ENCODE measurements around the gene ILRUN.
"Not testable (repeated sequence)": the region's sequence is repeated elsewhere in the genome, so short reads cannot be mapped to it uniquely, and the experiment has no call there.

The ILRUN gene

DNA sequence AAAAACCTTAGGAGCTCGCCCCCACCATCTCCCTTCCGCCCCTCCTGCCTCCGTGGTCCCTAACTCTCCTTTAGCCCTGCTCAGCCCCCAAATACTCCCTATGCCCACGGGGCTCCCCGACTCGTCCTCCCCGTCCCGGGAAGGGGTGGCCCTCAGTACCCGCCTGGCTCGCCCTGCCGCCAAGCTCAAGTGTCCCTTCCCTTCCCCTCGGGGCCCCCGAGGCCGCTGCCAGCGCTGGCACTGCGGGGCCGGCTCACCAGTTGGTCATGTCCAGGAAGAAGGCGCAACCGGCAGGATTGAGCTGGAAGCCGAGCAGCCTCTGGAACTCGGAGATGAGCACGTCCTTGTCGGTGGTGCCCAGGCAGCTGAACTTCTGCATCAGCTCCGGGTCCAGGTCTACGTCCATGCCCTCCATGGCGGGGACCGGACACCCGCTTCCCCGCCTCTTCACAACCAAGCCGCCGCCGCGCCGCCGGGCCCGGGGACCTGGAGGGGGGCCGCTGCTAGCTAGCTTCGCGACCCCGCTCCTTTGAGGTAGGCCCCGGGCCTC, 303 bp downstream of the ILRUN start:
- no peak for DNase-seq

DNA sequence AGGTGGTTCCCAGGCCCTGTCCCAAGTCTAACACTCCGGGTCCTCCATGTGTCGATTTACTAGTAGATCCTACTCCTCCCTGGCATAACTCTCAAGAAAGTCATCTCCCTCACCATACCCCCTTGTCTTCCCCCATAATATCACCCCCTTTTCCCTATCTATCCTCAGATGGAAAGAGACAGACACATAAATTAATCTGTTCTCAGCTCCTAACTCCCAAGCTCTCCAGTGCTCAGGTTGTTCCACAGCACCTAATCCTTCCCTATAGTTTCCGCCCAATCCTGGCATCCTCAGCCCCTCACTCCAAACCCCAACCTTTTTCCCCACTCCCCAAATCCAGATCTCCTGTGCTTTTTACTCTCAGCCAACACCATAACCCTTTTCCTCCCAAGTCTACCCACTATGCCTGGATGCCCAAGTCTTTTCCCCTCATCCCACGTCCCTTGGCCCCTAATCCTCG, 808 bp downstream of the ILRUN start:
- DNase-seq, result no peak

DNA sequence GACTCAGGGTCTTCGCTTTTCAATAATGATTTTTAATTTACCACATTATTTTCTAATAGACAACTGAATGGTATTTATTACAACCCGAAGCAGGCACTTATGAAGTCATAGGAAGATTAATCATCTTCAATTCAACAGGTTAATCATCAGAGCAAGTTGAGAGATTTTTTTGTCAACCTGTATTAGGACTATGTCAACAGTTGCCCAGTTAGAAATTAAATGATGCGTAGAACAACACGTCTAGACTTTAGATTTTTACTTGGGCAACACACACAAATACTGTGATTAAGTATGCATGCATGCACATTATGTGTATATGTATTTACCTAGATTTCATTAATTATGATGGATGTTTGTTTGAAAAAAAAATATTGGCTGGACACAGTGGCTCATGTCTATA, 4.3 kb downstream of the ILRUN start:
- DNase-seq, result no peak

DNA sequence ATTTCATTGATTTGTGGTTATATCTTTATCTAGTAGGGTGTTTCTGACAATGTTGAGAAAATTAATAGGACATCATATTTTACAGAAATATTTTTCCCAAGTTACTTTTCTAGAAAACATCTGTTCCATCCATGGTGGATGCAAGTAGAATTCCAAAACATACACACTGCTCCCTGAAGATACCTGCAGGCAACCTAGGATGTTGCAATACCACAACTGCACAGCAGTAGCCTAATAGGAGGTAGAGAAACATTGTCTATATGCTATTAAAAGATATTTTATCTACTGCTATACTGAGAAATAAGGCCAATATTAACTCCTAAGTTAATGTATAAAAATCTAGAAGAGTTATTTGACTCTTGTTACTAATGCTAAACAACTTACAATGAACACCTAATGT, 6.8 kb downstream of the ILRUN start:
- no peak for DNase-seq

DNA sequence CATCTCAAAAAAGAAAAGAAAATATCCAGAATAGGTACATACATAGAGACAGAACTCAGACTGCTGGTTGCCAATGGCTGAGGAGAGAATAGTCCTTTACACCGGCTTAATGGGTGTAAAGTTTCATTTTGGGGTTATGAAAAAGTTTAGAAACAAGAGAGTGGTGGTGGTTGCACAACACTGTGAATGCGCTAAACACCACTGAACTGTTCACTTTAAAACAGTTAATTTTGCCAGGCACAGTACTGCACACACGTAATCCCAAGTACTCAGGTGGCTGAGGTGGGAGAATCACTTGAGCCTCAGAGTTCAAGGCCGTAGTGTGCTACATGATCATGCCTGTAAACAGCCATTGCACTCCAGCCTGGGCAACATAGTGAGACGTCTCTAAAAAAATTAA, 7.6 kb downstream of the ILRUN start:
- no peak for DNase-seq

DNA sequence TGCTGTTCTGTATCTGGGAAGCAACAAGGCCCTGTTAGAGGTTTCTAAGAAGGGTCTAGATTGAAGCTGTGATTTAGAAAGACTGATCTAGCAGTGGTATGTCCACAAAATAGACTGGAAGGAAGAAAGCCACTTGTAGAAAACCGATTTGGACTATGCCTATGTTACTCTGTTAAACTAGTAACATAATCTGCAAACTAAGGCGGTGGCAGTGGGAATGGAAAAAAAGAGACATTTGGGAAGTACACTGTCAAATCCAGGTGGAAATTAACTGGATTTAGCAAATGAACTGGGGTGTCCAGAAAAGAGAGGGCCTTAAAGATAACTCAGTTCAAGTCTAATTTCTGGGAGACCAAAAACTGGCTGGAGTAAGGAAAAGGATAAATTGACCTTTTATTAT, 11.6 kb downstream of the ILRUN start:
- DNase-seq, result no peak

DNA sequence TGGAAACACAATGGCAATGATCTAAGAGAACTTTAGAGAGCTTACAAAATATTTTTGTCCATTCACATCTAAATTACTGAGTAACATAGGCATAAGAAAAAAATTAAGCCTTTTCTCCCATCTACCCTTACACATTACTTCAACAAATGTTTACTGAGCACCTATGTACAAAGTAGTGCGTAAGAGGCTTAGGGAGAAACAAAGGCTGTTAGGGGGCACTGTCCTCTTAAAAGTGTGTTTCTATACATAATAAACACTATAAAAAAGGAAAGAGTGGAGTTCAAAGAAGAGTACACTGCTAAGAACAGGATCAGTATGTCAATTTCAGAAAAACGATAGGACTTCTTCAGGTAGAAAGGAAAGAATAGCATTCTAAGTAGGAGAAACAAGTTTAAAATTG, 12.2 kb downstream of the ILRUN start:
- no peak for DNase-seq

DNA sequence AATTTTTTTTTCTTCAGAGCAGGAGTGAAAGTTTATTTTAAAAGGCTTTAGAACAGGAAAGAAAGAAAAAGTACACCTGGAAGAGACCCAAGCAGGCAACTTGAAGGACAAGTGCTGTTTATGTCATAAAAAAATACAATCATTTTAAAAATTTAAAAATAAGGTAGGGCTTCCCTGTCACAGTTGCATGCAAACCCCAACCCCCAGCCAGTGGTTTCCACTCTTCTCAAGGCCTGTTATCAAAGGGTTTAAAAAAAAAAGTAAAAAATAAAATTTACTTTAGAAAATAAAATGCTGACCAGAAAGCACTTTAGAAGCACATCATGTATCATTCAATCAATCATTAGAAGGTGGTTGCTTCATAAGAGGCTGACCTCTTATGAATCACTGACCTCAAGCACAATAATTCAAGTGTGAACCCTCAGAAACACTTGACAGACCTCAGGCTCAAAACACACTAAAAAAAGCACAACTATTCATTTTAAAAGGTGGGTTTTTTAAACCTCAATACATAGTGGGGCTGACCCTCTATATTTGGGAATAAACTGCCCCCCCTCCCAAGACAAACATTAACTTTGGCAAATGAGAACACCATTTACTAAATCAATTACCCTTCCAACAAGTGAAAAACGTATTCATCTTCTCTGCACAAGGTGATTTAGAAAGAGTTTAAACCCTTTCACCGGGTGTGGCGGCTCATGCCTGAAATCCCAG, 15.6 kb downstream of the ILRUN start:
- DNase-seq, result no peak

DNA sequence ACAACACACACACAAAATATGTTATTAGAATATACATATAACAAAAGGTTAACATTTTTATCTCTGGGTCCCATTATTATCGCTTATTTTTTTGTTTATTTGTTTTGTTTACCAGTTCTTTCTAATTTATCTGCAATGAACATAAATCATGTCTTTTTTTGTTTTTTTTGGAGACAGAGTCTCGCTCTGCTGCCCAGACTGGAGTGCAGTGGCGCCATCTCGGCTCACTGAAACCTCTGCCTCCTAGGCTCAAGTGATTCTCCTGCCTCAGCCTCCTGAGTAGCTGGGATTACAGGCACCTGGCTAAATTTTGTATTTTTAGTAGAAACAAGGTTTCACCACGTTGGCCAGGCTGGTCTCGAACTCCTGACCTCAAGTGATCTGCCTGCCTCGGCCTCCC, 16.3 kb downstream of the ILRUN start:
- DNase-seq, result not testable (repeated sequence)

DNA sequence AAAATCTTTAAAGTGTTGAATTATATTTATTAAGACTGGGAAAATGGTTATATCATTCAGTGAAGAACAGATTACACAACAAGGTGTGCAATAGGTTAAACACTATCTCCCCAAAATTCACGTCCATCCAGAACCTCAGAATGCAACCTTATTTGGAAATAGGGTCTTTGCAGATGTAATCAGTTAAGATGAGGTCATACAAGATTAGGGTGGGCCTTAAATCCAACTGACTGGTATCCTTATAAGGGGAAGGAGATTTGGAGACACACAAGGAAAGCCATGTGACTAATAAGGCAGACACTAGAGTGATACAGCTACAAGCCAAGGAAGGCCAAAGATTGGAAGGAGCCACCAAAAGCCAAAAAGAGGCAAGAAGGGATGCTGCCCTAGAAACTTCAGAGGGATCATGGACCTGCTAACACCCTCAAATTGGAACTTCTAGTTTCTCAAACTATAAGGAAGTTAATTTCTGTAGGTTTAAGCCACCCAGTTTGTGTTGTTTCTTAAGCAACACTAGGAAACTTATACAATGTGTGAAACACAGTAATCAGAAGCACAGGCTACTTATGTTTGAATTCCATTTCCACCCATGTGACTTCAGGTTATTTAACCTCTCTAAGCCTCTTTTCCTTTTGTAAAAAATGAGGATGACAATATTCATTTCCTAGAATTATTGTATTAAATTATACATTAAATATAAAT, 16.9 kb downstream of the ILRUN start:
- DNase-seq, result no peak

DNA sequence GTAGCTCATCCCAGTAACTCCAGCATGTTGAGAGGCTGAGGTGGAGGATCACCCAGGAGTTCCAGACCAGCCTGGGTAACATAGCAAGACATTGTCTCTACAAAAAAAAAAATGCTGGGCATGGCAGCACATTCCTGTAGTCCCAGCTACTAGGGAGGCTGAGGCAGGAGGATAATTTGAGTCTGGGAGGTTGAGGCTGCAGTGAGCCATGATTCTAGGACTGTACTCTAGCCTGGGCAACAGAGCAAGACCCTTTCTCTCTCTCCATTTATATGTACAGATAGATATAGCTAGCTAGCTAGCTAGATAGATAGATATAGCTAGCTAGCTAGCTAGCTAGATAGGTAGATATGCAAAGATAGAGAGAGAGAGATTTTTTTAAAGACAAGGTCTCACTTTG, 20.4 kb downstream of the ILRUN start:
- DNase-seq, result no peak

DNA sequence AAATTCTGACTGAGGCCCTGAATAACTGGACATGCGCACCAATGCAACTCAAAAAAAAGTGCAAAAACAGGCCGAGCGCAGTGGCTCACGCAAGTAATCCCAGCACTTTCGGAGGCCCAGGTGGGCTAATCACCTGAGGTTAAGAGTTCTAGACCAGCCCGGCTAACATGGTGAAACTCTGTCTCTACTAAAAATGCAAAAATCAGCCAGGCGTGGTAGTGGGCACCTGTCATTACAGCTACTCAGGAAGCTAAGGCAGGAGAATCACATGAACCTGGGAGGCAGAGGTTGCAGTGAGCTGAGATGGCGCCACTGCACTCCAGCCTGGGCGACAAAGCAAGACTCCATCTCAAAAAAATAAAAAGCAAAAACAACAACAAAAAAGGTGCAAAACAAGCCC, 21.6 kb downstream of the ILRUN start:
- DNase-seq, result not testable (repeated sequence)

DNA sequence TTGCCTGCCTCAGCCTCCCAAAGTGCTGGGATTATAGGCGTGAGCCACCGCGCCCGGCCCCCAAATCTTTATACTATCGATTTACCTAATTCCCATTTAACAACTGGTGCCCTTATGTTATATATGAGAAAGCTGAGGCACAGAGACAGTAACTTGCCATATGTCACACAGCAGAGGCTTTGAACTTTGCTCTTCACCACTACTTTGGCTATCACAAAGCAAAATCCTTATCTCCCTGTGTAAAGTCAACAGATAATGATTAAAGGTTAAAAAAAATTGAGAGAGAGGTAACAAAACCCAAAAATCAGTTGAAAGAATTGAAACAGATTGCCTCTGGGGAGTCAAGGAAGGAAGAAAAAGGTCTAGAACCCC, 22.3 kb downstream of the ILRUN start:
- DNase-seq, result no peak

DNA sequence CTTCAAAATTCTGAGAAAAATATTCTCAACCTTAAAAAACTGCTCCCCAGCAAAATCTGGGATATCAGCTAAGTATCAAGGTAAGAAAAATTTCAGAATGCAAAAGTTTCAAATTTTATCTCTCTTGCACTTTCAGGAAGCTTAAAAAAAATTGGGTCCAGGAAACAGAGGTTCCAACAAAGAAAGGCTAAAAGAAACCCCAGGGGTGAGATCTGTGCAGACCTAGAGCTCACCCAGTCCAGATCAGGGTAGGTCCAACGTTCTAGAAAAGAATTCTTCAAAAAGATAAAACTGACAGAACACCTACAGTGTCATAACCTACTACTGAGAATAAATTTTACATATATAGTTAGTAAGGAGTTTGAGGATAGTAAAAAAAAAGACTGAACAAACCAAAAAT, 23.5 kb downstream of the ILRUN start:
- DNase-seq, result no peak

DNA sequence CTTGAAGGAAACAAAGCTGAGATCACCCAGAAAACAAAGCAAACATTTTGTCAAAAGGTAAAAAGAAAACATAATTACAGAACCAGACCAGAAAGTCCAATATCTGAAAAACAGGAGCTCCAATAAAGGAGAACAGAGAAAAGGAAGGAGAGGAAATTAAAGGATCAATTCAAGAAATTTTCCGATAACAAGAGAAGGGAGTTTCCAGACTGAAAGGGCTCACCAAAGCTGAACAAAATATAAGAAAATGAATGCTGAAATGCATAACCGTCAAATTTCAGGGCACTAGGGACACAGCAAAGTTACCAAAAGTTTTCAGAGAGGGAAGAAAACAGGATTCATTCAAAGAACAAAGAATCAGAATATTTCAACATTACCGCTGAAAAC, 23.9 kb downstream of the ILRUN start:
- DNase-seq, result no peak

DNA sequence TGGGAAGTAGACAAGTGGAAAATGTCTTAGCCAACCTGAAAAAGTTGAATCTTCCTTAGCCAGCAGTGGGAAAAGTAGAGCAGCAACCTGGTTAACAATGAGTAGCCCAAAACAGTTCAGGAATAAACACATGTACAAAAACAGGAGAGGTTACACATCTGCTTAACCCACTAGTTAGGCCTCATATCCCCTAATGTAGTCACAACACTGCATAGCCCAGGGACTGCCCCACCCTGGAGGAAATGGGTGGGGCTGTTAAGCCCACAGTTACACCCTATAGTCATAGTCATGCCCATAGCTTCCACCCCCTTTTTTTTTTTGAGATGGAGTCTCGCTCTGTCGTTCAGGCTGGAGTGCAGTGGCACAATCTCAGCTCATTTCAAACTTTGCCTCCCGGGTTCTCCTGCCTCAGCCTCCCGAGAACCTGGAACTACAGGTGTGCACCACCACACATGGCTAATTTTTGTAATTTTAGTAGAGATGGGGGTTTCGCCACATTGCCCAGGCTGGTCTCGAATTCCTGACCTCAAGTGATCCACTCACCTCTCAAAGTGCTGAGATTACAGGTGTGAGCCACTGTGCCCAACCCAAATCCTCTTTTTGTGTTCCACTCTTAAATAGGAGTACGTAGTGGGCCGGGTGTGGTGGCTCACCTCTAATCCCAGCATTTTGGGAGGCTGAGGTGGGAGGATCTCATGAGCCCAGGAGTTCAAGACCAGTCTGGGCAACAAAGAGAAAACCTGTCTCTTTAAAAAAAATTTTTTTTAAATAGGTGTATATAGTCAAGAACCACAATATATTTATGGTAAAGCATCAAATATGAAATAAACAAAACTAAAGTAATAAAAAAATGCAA, 24.5 kb downstream of the ILRUN start:
- no peak for DNase-seq

DNA sequence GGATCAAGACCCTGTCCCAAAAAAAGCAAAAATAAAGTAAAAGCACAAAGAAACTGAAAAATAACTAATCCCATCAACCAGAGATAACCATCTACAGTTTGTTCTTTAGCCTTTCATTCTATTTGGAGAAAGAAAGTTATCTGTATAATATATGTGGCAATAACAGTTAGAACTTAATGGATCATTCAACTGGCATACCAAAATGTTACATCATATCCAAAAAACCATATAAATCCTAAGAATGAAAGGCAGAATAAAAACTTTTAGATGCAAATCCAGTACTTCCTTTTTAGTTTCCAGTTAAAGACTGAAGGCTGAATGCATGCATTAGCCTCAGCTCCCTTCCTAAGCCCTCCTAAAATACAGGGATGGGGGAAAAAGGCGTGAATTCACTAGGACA, 25.2 kb downstream of the ILRUN start:
- no peak for DNase-seq

DNA sequence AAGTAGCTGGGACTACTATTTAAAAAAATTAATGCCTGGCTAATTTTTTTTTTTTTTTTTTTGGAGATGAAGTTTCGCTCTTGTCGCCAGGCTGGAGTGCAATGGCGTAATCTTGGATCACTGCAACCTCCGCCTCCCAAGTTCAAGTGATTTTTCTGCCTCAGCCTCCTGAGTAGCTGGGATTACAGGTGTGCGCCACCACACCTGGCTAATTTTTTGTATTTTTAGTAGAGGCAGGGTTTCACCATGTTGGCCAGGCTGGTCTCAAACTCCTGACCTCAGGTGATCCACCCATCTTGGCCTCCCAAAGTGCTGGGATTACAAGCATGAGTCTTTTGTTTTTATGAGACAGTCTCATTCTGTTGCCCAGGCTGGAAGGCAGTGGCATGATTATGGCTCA, 27.8 kb downstream of the ILRUN start:
- DNase-seq, result not testable (repeated sequence)

DNA sequence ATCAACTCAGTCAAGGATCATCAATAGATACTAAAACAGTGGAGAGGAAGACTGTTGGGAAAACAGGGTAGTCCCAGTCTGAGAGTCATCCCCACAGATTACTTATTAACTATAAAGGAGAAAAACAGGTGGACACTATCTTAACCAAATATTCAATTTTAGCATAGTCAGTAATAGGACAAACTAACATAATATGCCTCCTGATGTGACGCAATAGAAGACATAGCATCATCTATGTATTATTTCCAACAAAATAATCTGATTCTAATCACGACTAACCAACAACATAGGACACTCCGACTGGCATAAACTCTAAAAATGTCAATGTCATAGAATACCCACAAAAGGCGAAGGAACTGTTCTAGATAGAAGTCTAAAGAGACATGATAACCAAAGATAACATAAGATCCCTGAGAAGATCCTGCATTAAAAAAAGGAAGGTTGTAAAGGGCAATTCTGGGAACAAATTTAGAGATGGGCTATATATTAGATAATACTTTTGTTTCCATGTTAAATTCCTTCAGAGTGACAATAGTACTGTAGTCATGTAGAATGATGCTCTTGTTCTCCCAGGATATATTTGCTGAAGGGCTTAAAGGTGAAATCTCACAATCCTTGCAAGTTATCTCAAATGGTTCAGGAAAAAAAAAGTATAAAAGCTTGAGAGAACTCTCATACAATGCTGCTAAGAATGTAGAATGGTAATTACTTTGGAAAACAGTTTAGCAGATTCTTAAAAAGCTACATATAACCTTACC, 28.9 kb downstream of the ILRUN start:
- DNase-seq, result no peak

DNA sequence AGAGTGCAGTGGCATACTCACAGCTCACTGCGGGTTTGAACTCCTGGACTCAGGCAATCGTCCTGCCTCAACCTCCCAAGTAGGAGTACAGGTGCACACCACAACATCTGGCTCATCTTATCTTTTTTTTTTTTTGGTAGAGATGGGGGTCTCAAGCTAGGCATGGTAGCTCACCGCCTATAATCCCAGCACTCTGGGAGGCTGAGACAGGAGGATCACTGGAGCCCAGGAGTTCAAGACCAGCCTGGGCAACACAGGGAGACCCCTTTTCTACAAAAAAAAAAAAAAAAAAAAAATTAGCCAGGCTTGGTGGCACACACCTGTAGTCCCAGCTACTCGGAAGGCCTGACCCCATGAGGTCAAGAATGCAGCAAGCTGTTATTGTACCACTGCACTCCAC, 31.5 kb downstream of the ILRUN start:
- DNase-seq, result no peak

DNA sequence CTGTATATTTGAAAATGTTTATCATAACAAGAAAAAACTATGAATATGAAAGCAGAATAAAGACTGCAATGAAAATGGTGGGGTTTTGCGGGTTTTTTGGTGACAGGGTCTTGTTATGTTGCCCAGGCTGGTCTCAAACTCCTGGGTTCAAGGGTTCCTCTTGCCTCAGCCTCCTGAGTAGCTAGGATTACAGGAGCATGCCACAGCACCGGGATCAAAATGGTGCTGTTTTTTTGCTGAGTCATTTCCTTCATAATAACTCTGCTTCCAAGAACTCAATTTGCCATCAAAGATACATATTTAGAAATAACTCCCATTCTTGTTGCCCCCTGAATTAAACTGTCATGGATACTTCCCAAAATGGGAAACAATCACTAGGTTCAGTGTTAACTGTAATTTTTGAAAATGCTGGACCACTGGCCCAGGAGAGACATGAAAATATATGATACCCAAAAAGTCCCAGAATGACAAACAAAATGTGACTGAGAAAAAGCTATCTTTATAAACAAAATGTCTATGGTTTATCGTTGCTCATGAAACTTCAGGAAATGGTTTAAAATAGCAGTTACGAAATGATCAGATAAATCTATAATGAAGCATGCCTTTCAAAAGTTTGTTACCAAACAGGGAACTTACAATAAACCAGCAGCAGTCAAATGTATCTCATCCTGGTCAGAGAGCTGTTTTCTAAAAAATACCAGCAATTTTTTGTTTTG, 32.2 kb downstream of the ILRUN start:
- no peak for DNase-seq

DNA sequence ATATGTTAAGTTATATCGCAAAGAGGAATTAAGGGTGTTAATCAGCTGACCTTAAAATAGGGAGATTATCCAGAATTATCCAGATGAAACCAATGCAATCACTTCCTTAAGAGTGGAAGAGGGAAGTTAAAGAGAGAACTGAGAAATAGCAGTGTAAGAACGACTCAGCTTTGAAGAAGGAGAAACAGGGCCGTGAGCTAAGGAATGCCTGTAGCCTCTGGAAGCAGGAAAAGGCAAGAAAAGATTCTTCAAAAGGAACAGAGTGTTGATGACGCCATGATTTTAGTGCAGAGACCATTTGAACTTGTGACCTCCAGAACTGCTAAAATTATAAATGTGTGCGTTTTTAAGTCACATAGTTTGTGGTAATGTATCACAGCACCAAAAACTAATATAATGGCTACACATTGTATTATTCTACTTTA, 32.7 kb downstream of the ILRUN start:
- DNase-seq, result no peak
